ENCODE measurements around the gene SH3RF3. TPM values are rescaled to one million over a fixed set of nuclear protein-coding genes. Genes with fewer than 3 reads are reported as not detected.

The SH3RF3 gene
- total RNA-seq, 1 donor from 2014 or later: 7.3 TPM

- Histone ChIP-seq H3K4me1 (ENCODE audit: insufficient read depth, low read length) (no peaks in the 10 kb centered on the region), H3K36me3 (ENCODE audit: insufficient read depth, low read length) (no peaks in the 10 kb centered on the region), H3K9me3 (ENCODE audit: insufficient read depth, low read depth, low read length) (no peaks in the 10 kb centered on the region), H3K27me3 (ENCODE audit: insufficient read depth, low read length) (no peaks in the 10 kb centered on the region), H3K9ac (ENCODE audit: low read length) (no peak overlapping the region), H3K79me2 (ENCODE audit: insufficient read depth, low read length) (no peaks in the 10 kb centered on the region), H2AFZ (ENCODE audit: low read depth, low read length) (no peak overlapping the region), H3K4me3 (ENCODE audit: insufficient read depth, low read depth, low read length) (no peak overlapping the region), H4K20me1 (ENCODE audit: insufficient read depth, low read length) (peaks cover 12% of the 10 kb centered on the region), H3K4me2 (ENCODE audit: low read length) (no peak overlapping the region), H3K27ac (ENCODE audit: low read depth, low read length) (no peak overlapping the region)
- Mint-ChIP-seq H3K9me3 (ENCODE audit: unreplicated experiment) (no peaks in the 10 kb centered on the region), H3K27ac (ENCODE audit: unreplicated experiment) (no peak overlapping the region), H3K4me1 (ENCODE audit: low read depth, unreplicated experiment) (peaks cover 8% of the 10 kb centered on the region), H3K27me3 (ENCODE audit: low read depth, unreplicated experiment) (peaks cover 41% of the 10 kb centered on the region), H3K36me3 (ENCODE audit: low read depth, unreplicated experiment) (peaks cover 11% of the 10 kb centered on the region), H3K4me3 (ENCODE audit: unreplicated experiment) (no peak overlapping the region)
- FAIRE-seq: no peak
- DNase-seq (ENCODE audit: low read depth): no peak
- no peak for TF ChIP-seq CTCF (IDR thresholded peaks at IDR 0.05; ENCODE audit: insufficient read depth, low read depth, low read length)
- TF ChIP-seq EZH2 (IDR thresholded peaks at IDR 0.05; ENCODE audit: insufficient read depth, low read length): no peak
Observed at GRCh38 chr2:109387778-109388469, 258.9 kb downstream of the SH3RF3 start.

DNA sequence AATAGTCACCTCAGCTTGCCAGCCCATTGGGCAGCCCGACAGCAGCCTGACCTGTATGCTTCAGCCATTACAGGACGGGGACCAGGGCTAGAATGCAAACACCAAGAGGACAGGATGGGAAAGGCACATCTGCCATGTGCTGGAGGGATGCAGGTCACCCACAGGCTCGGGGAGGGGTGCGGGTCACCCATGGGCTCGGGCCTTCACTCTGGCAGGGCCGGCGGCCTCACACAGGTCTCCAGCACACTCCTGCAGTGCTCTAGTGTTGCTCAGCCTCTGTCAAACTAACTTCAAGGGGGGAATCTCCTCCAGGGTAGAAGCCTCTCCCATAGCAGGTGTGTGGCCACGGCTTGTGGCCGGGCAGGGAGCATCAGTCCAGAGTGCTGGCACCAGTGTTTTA lies 262.2 kb downstream of the SH3RF3 start:
- no peak for FAIRE-seq
- H3K4me1 ChIP-seq (ENCODE audit: insufficient read depth, low read length): no peaks in the 10 kb centered on the region
- no peak overlapping the region for H3K27ac Mint-ChIP-seq (ENCODE audit: unreplicated experiment)

More for the DNA sequence above, 262.2 kb downstream of the SH3RF3 start:
- peaks cover 46% of the 10 kb centered on the region for H3K27me3 Mint-ChIP-seq (ENCODE audit: low read depth, unreplicated experiment)
- H3K4me3 ChIP-seq (ENCODE audit: insufficient read depth, low read depth, low read length): no peak overlapping the region
- no peak overlapping the region for H3K4me2 ChIP-seq (ENCODE audit: low read length)
- no peaks in the 10 kb centered on the region for H3K9me3 Mint-ChIP-seq (ENCODE audit: unreplicated experiment)
- H3K9ac ChIP-seq (ENCODE audit: low read length): no peak overlapping the region
- no peaks in the 10 kb centered on the region for H3K4me1 Mint-ChIP-seq (ENCODE audit: low read depth, unreplicated experiment)
- H3K9me3 ChIP-seq (ENCODE audit: insufficient read depth, low read depth, low read length): no peaks in the 10 kb centered on the region
- no peak for DNase-seq (ENCODE audit: low read depth)
- H3K36me3 Mint-ChIP-seq (ENCODE audit: low read depth, unreplicated experiment): peaks cover 20% of the 10 kb centered on the region
- peaks cover 2% of the 10 kb centered on the region for H3K27me3 ChIP-seq (ENCODE audit: insufficient read depth, low read length)
- no peak overlapping the region for H3K4me3 Mint-ChIP-seq (ENCODE audit: unreplicated experiment)
- no peak overlapping the region for H2AFZ ChIP-seq (ENCODE audit: low read depth, low read length)
- H3K27ac ChIP-seq (ENCODE audit: low read depth, low read length): no peak overlapping the region
- peaks cover 4% of the 10 kb centered on the region for H4K20me1 ChIP-seq (ENCODE audit: insufficient read depth, low read length)
- TF ChIP-seq CTCF (IDR thresholded peaks at IDR 0.05; ENCODE audit: insufficient read depth, low read depth, low read length): no peak
- no peak for TF ChIP-seq EZH2 (IDR thresholded peaks at IDR 0.05; ENCODE audit: insufficient read depth, low read length)
- H3K36me3 ChIP-seq (ENCODE audit: insufficient read depth, low read length): no peaks in the 10 kb centered on the region
- no peaks in the 10 kb centered on the region for H3K79me2 ChIP-seq (ENCODE audit: insufficient read depth, low read length)
